Stimulated activated CD8-positive, alpha-beta memory T cell treated with anti-CD3 and anti-CD28 coated beads, Interleukin-15, amount 100 ng/mL, for 1 hour (primary cell): ENCODE data around the gene ENO4.

Experiments
- DNase-seq: peaks from one replicate; pipeline ENCODE4 v3.0.0-alpha.2; 2020; ENCODE audit warnings: low read depth

ENO4 gene

DNA sequence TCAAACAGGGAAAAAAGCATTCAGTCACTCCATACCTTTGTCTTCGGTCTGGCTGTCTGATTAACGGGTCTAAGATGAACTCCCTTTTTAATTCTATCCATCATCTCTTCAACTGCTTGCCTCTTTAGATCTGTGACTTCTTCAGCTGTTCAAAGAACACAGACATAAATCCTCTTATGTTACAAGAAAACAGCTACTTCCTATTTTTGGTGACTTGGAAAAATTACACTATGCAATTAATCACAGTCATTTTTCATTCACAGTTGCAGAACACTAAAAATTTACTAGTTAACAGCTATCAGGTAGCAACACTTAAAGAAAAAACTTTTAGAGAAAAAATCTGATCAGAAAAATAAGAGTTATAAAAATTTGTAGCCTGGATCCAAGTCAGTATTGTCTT is 66.0 kb downstream of the ENO4 start:
- no peak for DNase-seq

DNA sequence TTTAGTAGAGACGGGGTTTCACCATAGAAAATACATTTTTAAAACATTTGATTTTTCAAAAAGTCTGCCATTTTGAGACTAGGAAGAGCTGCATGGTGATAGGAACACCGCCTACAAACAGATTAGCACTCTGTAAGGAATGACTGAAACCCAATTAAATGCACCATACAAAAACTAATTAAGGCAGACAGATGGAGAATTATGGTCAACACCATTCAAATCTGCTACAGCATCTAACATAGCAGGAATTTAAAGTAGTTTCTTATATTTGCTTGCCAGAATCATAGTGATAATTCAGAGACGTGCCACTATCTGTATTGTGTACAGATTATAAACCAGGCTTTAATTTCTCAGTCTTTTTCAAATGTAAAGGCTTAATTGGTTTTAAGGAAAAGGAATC is 68.2 kb downstream of the ENO4 start:
- no peak for DNase-seq

DNA sequence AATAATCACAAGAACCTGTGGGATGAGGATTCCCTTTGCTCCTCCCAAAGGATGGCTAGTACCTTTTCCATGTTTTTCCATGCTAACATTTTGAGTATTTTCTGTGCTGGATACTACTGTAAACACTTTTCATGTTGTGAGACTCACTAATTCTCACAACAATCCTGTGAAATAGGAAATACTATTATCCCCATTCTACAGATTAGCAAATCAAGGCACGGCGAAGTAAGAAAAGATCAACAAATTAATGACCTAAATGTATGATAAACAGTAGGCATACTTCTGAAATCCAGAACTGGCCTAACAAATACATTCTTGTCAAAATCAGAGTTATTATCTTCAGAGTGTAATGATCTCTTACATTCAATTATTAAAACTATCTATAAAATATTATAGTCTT is 69.3 kb downstream of the ENO4 start:
- no peak for DNase-seq

DNA sequence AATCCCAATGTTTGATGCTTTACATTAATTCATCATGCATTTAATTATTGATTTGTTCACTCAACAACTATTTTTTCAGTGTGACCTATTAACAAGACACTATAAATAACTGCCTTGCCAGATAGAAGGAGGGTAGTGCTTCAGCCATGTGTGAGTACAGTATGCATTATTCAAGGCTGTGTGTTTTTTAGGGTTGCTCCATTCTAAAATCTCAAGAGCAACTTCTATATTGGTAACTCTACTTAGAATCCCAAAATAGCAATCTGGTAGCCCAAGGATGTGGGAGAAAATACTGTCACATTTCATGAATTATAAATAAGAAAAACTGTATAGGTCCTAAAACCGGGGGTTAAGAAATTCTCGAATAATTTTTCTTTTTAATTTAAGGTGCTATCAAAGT is 69.9 kb downstream of the ENO4 start:
- no peak for DNase-seq

DNA sequence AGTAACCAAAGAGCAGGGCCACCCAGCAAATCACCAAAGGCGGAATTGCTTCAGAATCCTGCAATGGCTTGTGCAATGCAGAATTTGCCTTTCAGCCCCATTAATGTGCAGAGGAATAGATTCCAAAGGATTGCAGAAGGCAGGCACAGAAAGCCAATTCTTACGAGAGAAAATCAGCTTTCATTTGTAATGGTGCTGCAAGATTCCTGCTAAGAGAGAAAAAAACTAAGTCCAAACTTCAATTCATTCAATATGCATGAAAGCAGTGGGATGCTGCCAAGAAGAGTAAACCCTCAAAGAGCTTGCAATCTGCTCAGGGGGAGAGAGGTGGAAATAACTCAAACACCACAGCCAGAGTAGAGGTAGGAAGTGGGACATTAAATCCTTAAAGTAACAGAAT is 70.4 kb downstream of the ENO4 start:
- no peak for DNase-seq

DNA sequence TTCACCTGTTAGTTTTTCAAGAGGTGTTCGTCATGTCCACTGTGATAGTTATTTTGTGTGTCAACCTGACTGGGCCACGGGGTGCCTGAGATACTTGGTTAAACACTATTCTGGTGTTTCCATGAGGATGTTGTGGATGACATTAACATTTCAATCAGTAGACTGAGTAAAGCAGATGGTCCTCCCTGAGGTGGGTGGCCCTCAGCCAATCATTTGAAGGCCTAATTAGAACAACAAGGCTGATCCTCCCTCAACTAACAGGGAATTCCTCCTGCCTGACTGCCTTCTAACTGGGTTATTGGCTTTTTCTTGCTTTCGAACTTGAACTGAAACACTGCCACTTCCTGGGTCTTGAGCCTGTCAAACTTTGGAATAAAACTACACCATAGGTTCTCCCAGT is 75.8 kb downstream of the ENO4 start:
- no peak for DNase-seq

DNA sequence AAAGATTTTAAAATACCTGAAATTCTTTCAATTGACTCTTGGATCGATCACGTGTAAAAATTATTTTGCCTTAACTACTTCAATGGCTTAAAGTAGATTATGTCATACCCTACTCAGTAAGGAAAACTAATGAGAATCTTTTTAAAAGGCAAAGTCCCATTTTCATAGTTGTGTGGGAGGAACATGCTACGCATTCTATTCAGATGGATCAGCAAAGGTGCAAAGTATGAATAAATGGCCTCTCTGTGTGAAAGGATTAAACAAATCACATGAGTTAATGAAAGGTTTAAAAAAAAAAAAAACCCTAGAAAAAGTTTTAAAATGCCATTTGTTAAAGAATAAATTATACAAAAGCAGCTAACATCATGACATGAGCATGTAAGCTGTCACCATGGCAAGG is 77.1 kb downstream of the ENO4 start:
- no peak for DNase-seq

DNA sequence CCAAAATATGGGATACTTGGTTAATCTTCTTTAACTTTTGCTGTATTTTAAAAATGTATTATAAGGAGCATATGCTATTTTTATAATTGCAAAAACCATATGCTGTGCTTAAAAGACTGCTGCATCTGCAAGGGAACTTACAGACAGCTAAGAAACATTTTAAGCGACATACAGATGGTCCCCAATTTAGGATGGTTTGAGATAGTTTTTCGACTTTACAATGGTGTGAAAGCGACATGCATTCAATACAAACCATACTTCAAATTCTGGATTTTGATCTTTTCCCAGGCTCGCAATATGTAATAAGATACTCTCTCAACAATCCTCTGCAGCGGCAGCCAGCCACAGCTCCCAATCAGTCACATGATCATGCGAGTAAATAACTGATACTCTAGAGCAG is 82.5 kb downstream of the ENO4 start:
- no peak for DNase-seq
